Pancreas (tissue), 10 donors: Measurements from ENCODE around the gene MUC5B. TPM values are rescaled to one million over a fixed set of nuclear protein-coding genes. Genes with fewer than 3 reads are reported as not detected.
A peak's percentile ranks its signal among the peaks of the same experiment; 100 is the strongest.
"Not testable (repeated sequence)": the region's sequence is repeated elsewhere in the genome, so short reads cannot be mapped to it uniquely, and the experiment has no call there.

Source experiments
- ATAC-seq, 4 donors: fragments of 200-7000 bp; cut with Tn5 transposase; one replicate each; pipeline versions ENCODE4 v1.8.0 to v1.9.1; 2020; ENCODE audit warnings: mild to moderate bottlenecking in 4 of 4, moderate library complexity in 4 of 4
- DNase-seq, 6 donors: peaks; one replicate each; pipeline ENCODE4 v3.0.0-alpha.2; 2020
- FAIRE-seq: peaks from 2 replicates; lab custom pipeline; 2012; peaks lifted over from hg19 to GRCh38; lab: Jason Lieb, UNC
- H3K27ac ChIP-seq, 4 donors: fragments of 200-600 bp; sonication (generic); 1 replicate in 3 of 4; 2 replicates in 1 of 4; pipeline versions ENCODE4 v1.5.0 to v1.8.0; 2020
- H3K27me3 ChIP-seq, 4 donors: fragments of 200-600 bp; one replicate each; pipeline ENCODE4 v1.8.0; 2021
- H3K36me3 ChIP-seq, 3 donors: fragments of 200-600 bp; sonication (generic) in 1 of 3; one replicate each; pipeline versions ENCODE4 v1.5.0 to v1.8.0; 2020 to 2021
- H3K4me1 ChIP-seq, 3 donors: fragments of 200-600 bp; one replicate each; pipeline ENCODE4 v1.8.0; 2021
- H3K4me3 ChIP-seq, 4 donors: fragments of 200-600 bp; sonication (generic) in 2 of 4; one replicate each; pipeline versions ENCODE4 v1.5.0 to v1.8.0; 2020 to 2021
- H3K9me3 ChIP-seq, 4 donors: fragments of 200-600 bp; one replicate each; pipeline ENCODE4 v1.8.0; 2021
- CTCF ChIP-seq, 4 donors: fragments of 200-600 bp; sonication (generic) in 3 of 4; IDR thresholded peaks; one replicate each; pipeline versions ENCODE4 v1.5.0 to v1.8.0; 2021; ENCODE audit warnings: antibody characterized with exemption in 4 of 4
- WGBS, 2 donors: extraction: QIAGEN DNeasy Blood & Tissue Kit; methylation state at CpG; one replicate each; pipeline ENCODE4 v1.1.7; 2013; 5-methylcytosine and 5-hydroxymethylcytosine counted together
- intact Hi-C, 3 donors: fragments of 100-400 bp; cut with DNase I; formaldehyde crosslinking; loops; one replicate each; pipeline versions ENCODE4 v1.11.1 to v1.14.2; 2022
- polyA plus RNA-seq, 2 donors: library from polyadenylated mRNA; stranded (reverse); fragments of 200-250 nt; gene quantifications; one replicate each; pipeline ENCODE4 v1.2.3, GENCODE V29; 2013
- total RNA-seq, 6 donors: library from RNA; stranded (reverse); fragmentation: NEBNext Ultra II Directional in 4 of 6; extraction: Animal tissue kit (Norgen Biotek cat#: 25700) in 4 of 6; gene quantifications; one replicate each; pipeline versions ENCODE4 v1.2.1 to v1.2.4, GENCODE V29; 2021 to 2023
- donor health status: healthy with polysubstance abuse.
- donor health status: DM: no; HTN: no; CAD: no; lungs with moderate emphysema.
- donor health status: DM: no; HTN: no; CAD: no.
- donor health status: control.
- donor health status: control.
- donor health status: Bipolar disorder and iron deficiency.
- donor health status: DM: yes; HTN: yes; CAD: no.
- donor health status: DM: no; HTN: no; CAD: no.
- donor health status: DM: no; HTN: no; CAD: no.
- donor health status: DM: yes; HTN: yes; CAD: no.

Gene MUC5B
- total and polyA plus RNA-seq, 8 donors = 5.1 to 65.4 (median 15.1) TPM

GRCh38 chr11:1211838-1212237 lies 11.0 kb upstream of the MUC5B start:
- H3K9me3 ChIP-seq = no peaks in the 10 kb centered on the region
- intact Hi-C loops = no loop called here
- no peaks in the 10 kb centered on the region for H3K36me3 ChIP-seq
- no peak overlapping the region for H3K27ac ChIP-seq
- DNase-seq (no peak), ATAC-seq (no peak), FAIRE-seq (no peak)
- no peak overlapping the region for H3K4me3 ChIP-seq
- TF ChIP-seq CTCF (IDR thresholded peaks at IDR 0.05) = no peak
- H3K4me1 ChIP-seq = no peaks in the 10 kb centered on the region
- no peaks in the 10 kb centered on the region for H3K27me3 ChIP-seq
- WGBS, 2 donors = 79 to 82% methylated on average over 2 of the region's 2 CpGs

GRCh38 chr11:1215826-1216225 lies 7.0 kb upstream of the MUC5B start:
- H3K9me3 ChIP-seq, H3K4me3 ChIP-seq, H3K36me3 ChIP-seq, H3K27ac ChIP-seq, ATAC-seq, H3K27me3 ChIP-seq, intact Hi-C loops, H3K4me1 ChIP-seq, FAIRE-seq: not testable (repeated sequence)
- 69 to 73% methylated on average over 8 of the region's 8 CpGs for WGBS, 2 donors
- peak in 1 of 6 donors; percentile 9 for DNase-seq

GRCh38 chr11:1217151-1217550 lies 5.7 kb upstream of the MUC5B start:
- no peak for TF ChIP-seq CTCF (IDR thresholded peaks at IDR 0.05)
- Histone ChIP-seq H3K4me1 (no peaks in the 10 kb centered on the region), H3K4me3 (no peak overlapping the region), H3K9me3 (no peaks in the 10 kb centered on the region), H3K36me3 (no peaks in the 10 kb centered on the region), H3K27ac (no peak overlapping the region), H3K27me3 (no peaks in the 10 kb centered on the region)
- intact Hi-C loops = no loop called here
- ATAC-seq (no peak), FAIRE-seq (no peak), DNase-seq (no peak)
- 83 to 86% methylated on average over 17 of the region's 17 CpGs for WGBS, 2 donors

GRCh38 chr11:1218256-1218787 lies 4.5 kb upstream of the MUC5B start:
- no peak for TF ChIP-seq CTCF (IDR thresholded peaks at IDR 0.05)
- 56 to 73% methylated on average over 15 of the region's 15 CpGs for WGBS, 2 donors
- intact Hi-C loops = no loop called here
- DNase-seq (peak in 2 of 6 donors; percentile 25 to 45), ATAC-seq (no peak), FAIRE-seq (no peak)
- Histone ChIP-seq H3K27me3 (no peaks in the 10 kb centered on the region), H3K9me3 (no peaks in the 10 kb centered on the region), H3K36me3 (no peaks in the 10 kb centered on the region), H3K4me1 (no peaks in the 10 kb centered on the region), H3K4me3 (no peak overlapping the region), H3K27ac (no peak overlapping the region)

- Histone ChIP-seq H3K9me3 (no peaks in the 10 kb centered on the region), H3K4me1 (no peaks in the 10 kb centered on the region), H3K4me3 (no peak overlapping the region), H3K36me3 (no peaks in the 10 kb centered on the region), H3K27me3 (no peaks in the 10 kb centered on the region), H3K27ac (no peak overlapping the region)
- ATAC-seq = no peak
- no peak for FAIRE-seq
- WGBS, 2 donors = 77 to 85% methylated on average over 16 of the region's 16 CpGs
- intact Hi-C loops = no loop called here
- no peak for TF ChIP-seq CTCF (IDR thresholded peaks at IDR 0.05)
- peak in 3 of 6 donors; percentile 22 to 68 (median 35) for DNase-seq
Measured at GRCh38 chr11:1218788-1219445, 3.9 kb upstream of the MUC5B start.
